ENCODE results near the gene RASSF4.

RASSF4 gene

DNA sequence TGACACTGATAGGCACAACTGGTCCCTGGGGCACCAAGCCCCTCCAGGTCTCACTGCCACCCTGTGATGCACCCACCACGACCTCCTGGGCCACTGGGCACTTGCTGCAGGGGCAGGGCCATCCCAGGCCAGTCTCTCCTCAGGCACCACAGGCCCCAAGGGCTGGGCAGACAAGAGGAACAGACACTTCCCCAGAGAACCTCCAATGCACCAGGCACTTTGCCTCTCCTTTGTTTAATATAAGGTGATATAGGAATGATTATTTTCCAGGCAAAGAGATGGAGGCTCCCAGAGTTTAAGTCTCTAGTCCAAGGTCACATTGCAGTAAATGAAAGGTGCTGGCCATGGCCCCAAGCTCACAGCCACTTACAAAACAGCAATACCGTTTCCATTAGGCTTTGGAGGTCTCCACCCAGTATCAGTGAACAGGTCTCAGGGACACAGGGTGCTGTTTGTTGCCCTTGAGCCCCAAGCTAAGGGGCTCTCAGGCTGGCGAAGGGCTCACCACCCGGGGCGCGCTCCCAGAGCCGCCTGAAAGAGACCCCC is 14.6 kb downstream of the RASSF4 start:
- in situ Hi-C loops (cut with HindIII; ENCODE audit: low sequenced_read_pairs), result no loop called here

DNA sequence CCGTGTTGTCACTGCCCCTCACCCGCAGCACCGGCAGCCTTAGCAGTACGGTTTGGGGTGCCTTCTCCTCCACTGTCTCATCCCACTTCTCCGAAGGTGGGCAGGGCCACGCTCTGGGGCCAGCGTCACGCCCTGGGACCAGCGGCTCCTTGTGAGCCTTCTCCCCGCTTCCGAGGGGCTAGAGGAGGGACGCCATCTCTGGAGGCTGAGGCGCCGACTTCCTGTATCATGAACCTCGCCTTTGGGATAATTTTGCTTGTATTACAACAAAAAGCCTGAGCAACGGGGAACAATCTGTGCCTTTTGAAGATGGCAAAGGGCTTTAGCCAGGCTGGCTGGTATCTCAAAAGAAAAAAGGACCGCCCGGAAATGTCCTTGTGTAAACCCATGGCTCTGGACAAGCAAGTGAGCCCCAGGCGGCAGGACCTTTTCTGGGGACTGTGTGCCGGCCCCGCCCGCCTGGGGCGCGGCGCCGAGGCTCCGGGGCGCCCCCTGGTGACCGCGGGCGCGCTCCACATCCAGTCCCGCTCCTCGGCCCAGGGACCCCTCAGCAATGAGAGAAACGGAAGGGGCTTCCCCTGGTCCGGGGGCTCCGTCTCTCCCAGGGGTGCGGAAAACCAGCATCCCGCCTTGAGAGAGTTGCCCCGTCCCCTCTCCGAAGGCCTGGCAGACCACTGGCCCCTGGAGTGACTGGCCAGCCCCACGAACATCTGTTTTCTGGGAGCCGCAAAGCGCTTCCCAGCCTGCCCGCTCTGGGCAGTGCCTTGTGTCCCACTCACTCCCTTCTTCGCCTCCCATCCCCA is 15.2 kb downstream of the RASSF4 start:
- in situ Hi-C loops (cut with HindIII; ENCODE audit: low sequenced_read_pairs), result no loop called here

GRCh38 chr10:44975431-44976331 is 16.1 kb downstream of the RASSF4 start:
- in situ Hi-C loops (cut with HindIII; ENCODE audit: low sequenced_read_pairs), result no loop called here

GRCh38 chr10:44976352-44977198 is 17.0 kb downstream of the RASSF4 start:
- in situ Hi-C loops (cut with HindIII; ENCODE audit: low sequenced_read_pairs), result no loop called here

DNA sequence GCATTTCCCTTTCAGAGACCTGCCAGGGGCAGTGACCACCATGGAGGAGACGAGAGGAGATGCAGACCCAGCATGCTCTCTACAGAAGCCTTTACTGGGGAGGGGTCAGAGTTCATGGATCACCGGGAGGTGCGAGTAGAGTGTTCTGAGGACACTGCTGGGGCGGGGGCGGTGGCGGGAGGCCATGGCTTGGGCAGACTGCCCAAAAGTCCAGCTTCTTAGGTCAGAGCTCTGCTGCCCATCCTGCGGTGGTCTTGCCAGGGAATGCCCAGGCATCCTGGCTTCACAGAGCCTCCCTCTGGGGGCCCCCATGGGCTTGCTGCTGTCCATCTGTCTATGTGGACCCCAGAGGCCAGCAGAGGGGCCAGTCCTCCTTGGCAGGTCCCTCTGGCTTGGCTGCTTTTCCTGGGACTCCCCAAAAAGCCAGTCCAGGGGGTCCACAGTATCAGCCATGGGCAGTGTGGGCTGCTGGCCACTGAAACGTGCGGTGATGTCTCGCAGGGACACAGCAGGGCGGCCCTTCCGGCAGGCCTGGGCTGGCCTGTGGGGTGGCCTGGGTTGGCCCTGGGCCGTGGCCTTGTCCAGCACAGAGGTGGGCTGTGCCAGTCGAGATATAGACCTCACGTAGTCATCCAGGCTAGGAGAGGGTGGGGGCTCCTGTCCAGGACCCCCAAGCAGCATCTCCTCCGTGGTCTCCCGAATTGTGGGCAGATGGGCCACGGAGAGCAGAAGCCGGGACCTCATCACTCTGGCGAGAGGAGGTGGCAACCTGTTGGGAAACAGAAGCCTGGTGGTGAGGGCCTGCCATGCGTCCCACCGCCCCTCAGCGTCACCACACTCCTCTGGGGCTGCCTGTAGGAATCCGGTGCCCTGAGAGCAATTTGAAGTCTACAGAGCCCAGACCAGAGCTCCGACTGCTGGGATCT is 17.9 kb downstream of the RASSF4 start:
- in situ Hi-C loops (cut with HindIII; ENCODE audit: low sequenced_read_pairs), result no loop called here

GRCh38 chr10:44978213-44978569 is 18.6 kb downstream of the RASSF4 start:
- in situ Hi-C loops (cut with HindIII; ENCODE audit: low sequenced_read_pairs), result no loop called here

- in situ Hi-C loops (cut with HindIII; ENCODE audit: low sequenced_read_pairs), result no loop called here
Observed at GRCh38 chr10:44978570-44979280, 19.1 kb downstream of the RASSF4 start, which contains the start of gene DEPP1. Gene DEPP1, minus strand, starts transcription at chr10:44978809. Its CDS starts 779 bp downstream, at chr10:44978030.

- in situ Hi-C loops (cut with HindIII; ENCODE audit: low sequenced_read_pairs), result no loop called here
Observed at GRCh38 chr10:44979281-44980191, 19.9 kb downstream of the RASSF4 start.

DNA sequence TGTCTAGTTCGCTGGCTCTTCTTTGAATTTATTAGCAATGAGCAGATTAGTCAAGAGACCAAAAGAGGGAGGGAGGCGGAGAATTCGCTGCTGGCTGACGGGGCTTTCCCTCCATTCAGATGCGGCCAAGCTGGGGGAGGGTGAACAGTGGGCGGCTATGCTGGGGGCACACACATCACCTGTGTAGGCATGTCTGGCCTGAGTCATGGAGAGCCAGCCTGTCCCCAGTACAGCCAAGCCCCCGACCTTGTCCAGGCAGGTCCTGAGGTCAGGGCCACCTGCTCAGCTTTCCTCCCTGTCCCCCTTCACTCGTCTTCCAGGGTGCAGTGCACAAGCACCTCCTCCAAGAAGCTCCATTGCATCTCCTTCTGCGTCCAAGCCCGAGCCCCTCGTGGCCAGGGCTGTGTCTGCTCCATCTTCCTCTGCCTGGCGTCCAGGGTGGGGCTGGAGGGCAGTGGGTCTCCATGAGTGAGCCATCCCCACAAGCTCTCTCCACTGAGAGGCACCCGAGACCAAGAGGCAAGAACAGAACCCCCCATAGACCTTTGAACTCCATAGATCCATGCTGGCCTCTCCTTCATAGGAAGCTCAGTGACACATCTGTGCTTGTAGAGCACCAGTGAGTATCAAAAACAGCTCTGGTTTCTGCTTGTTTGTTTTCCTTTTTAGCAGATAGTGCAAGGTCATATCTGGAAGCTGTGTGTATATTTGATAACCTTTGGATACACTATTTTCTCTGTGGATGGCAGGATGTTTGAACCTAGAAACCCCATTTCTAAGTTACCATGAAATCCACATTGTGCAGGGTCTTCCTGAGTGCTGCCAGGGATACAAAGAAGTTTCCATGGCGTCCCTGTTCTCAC is 20.9 kb downstream of the RASSF4 start:
- in situ Hi-C loops (cut with HindIII; ENCODE audit: low sequenced_read_pairs), result no loop called here

GRCh38 chr10:44981172-44982113 is 21.8 kb downstream of the RASSF4 start:
- in situ Hi-C loops (cut with HindIII; ENCODE audit: low sequenced_read_pairs), result no loop called here

GRCh38 chr10:44982114-44982460 is 22.5 kb downstream of the RASSF4 start:
- in situ Hi-C loops (cut with HindIII; ENCODE audit: low sequenced_read_pairs), result no loop called here

- in situ Hi-C loops (cut with HindIII; ENCODE audit: low sequenced_read_pairs), result no loop called here
Observed at GRCh38 chr10:44982496-44982895, 22.9 kb downstream of the RASSF4 start.

GRCh38 chr10:44983066-44983894 is 23.7 kb downstream of the RASSF4 start:
- in situ Hi-C loops (cut with HindIII; ENCODE audit: low sequenced_read_pairs), result no loop called here

- in situ Hi-C loops (cut with HindIII; ENCODE audit: low sequenced_read_pairs), result no loop called here
Observed at GRCh38 chr10:44983895-44984278, 24.3 kb downstream of the RASSF4 start.

GRCh38 chr10:44984671-44985101 is 25.1 kb downstream of the RASSF4 start:
- in situ Hi-C loops (cut with HindIII; ENCODE audit: low sequenced_read_pairs), result no loop called here
